Thyroid gland (tissue), 4 donors: ENCODE results near the gene TREML2.

Source experiments
- POLR2A ChIP-seq, 2 donors: fragments of 450-650 bp; IDR thresholded peaks; one replicate each; pipeline ENCODE4 v1.6.1; 2017; ENCODE audit warnings: antibody characterized with exemption in 2 of 2, mild to moderate bottlenecking in 2 of 2, moderate library complexity in 1 of 2
- TF ChIP-seq, protein P1 (sequence below), 6 experiments: fragments of 200-600 bp in 3 of 6; fragments of 450-650 bp in 3 of 6; sonication (generic) in 3 of 6; IDR thresholded peaks; one replicate each; pipeline ENCODE4 v1.5.1; 2016 to 2019; ENCODE audit warnings: antibody characterized with exemption in 6 of 6, mild to moderate bottlenecking in 2 of 6, inconsistent platforms in 1 of 6, moderate library complexity in 1 of 6

DNA sequence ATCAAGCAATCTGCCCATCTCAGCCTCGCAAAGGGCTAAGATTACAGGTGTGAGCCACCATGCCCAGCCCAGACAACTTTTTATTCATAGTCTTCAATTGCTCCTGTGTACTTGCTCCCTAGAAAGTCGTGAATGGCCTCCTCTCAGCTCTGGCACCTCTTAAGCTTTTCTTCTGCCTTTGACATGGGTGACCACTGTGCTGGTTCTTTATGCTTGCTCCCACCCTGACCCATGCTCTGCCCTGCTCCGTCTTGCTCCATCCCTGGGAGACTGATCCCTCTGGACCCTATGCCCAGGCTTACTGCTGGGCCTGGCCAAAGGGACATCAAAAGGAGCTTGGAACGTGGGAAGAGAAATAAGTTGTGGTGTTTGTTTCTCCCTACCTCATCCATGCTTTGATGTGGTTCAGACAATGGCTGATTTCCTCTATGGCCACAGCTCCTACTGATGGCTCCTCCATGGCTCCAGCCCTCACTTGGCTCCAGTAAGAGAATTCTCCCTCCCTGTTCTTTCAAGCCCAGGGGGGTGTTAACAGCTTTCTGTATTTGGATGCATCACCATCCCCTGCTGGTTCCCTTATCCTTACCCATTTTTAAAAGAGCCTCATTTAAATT, 30.3 kb downstream of the TREML2 start:
- TF ChIP-seq, protein P1, sequence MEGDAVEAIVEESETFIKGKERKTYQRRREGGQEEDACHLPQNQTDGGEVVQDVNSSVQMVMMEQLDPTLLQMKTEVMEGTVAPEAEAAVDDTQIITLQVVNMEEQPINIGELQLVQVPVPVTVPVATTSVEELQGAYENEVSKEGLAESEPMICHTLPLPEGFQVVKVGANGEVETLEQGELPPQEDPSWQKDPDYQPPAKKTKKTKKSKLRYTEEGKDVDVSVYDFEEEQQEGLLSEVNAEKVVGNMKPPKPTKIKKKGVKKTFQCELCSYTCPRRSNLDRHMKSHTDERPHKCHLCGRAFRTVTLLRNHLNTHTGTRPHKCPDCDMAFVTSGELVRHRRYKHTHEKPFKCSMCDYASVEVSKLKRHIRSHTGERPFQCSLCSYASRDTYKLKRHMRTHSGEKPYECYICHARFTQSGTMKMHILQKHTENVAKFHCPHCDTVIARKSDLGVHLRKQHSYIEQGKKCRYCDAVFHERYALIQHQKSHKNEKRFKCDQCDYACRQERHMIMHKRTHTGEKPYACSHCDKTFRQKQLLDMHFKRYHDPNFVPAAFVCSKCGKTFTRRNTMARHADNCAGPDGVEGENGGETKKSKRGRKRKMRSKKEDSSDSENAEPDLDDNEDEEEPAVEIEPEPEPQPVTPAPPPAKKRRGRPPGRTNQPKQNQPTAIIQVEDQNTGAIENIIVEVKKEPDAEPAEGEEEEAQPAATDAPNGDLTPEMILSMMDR (IDR thresholded peaks at IDR 0.05), result no peak
- TF ChIP-seq POLR2A (IDR thresholded peaks at IDR 0.05), result no peak
